ENCODE results near the gene WNK2.

Gene WNK2

GRCh38 chr9:93164085-93164484, 19.9 kb upstream of the WNK2 start:
- DNase-seq: no peak

- no peak for DNase-seq
These were observed 17.2 kb upstream of the WNK2 start for GRCh38 chr9:93166699-93167098.

- no peak for DNase-seq
These were observed 16.8 kb upstream of the WNK2 start for GRCh38 chr9:93167185-93167584.

- DNase-seq: no peak
These were observed 16.1 kb upstream of the WNK2 start for GRCh38 chr9:93167838-93168237.

GRCh38 chr9:93168581-93168980, 15.4 kb upstream of the WNK2 start:
- DNase-seq: no peak

GRCh38 chr9:93169444-93169843, 14.5 kb upstream of the WNK2 start:
- DNase-seq: no peak

DNA sequence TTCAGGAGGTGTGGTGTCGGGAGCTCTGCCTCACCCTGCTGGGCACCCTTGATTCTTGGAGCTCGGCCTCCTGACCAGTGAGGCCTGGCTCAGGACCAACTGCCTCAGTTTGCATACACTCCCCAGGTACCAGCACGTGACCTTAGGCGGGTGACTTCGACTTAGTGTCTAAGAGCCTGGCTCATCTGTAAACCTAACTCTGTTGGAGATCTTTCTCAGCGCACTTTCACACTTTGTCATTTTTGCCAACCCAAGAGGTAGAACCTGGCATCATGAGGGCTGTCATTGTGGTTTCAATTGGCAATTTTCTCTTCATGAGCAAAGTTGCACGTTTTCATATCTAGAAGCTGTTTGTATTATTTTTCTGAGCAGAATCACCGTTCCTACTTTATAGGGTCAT, 13.4 kb upstream of the WNK2 start:
- no peak for DNase-seq

DNA sequence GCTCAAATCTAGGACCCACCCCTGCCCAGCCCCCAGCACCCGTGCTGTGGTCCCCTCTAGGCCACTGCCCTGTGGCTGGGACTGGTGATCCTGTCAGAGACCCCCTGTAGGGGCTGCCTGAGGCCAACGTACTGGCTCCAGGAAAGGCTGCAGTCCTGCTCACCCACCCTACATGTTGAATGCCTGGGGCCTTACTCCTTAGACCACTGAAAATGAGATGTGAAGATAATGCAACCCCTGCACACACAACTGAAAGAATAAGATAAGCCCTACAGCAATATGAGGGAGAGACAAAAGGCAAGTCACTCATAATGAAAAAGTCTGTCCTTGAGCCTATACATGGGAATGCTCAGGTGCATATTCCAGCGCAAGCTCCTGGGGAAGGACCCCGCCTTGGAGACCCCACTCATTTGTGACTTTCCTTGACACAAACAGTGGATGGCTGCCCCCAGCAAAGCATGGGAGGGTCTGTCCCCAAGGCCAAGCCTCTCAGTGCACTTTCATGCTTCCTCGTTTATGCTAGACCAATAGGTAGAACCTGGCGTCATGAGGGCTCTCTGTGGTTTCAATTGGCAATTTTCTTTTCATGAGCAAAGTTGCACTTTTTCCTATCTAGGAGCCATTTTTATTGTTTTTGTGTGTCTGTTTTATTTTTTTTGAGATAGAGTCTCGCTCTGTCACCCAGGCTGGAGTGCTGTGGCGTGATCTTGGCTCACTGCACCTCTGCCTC, 12.5 kb upstream of the WNK2 start:
- no peak for DNase-seq

GRCh38 chr9:93172666-93173364, 11.1 kb upstream of the WNK2 start:
- no peak for DNase-seq

DNA sequence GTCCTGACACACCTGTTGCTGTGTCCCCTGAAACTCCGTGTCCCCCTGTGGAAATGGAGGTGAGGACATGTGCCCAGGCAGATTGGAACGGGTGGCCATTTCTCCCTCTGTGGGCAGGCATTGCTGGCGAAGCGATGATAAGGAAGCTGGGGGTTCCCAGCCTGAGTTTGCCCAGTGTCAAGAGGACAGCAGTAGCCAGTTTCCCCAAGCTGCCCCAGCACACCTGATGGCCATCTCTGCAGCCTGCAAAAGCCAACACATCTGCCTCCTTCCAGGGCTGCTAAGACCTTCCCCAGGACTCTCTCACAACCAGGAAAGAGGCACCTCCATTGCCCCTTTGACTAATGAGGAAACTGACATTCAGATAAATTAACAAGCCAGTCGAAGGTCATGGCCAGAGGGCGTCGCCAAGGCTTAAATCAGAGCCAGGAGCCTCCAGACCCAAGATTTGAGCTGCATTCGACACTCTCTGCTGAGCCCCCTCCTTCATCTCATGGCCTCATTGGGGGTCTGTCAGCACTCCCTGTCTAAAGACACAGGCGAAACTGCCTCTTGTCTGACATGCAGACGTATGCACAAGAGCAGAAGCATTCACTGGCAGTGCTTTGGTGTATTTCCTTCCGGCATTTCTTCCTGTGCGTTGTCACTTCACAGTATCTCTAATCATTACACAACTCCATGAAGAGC, 10.4 kb upstream of the WNK2 start:
- DNase-seq: no peak

GRCh38 chr9:93174976-93175375, 9.0 kb upstream of the WNK2 start:
- DNase-seq: no peak

DNA sequence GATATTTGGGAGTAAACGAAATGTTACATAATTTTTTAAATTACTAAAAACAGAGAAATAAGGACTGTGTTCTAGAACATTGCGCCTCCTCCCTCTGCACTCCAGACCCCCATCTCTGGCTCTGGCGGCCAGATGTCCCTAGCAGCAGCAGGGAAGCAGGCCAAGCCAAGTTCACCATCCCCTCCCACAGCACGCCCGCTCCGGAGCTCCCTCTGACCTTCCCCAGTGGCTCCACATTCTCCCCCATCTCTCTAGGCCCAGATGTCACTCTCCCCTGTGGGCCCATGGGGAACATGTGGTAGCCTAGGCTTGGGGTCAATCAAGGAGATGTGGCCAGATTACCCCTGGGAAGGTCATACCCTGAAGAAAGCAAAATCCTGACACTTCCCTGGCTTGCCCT, 6.3 kb upstream of the WNK2 start:
- DNase-seq: no peak

GRCh38 chr9:93178851-93179786, 4.8 kb upstream of the WNK2 start:
- DNase-seq: no peak

DNA sequence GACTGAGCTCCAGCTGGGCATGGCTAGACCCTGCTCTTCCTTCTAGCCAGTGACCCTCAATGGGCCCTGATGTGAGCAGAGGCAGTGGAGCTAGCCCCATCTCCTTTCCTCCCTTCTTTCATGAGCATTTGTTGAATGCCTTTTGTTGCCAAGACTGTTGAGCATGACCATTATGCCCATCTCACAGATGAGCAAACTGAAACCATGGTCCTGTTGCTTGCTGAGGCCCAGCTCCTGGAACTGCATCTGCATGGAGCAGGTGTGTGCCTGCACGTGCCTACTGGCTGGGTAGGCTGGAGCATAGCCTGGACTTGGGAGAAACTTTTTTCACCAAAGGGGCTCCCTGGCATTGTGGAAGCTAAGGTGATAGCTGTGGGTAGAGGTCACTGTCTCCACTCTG, 3.0 kb upstream of the WNK2 start:
- DNase-seq: no peak

DNA sequence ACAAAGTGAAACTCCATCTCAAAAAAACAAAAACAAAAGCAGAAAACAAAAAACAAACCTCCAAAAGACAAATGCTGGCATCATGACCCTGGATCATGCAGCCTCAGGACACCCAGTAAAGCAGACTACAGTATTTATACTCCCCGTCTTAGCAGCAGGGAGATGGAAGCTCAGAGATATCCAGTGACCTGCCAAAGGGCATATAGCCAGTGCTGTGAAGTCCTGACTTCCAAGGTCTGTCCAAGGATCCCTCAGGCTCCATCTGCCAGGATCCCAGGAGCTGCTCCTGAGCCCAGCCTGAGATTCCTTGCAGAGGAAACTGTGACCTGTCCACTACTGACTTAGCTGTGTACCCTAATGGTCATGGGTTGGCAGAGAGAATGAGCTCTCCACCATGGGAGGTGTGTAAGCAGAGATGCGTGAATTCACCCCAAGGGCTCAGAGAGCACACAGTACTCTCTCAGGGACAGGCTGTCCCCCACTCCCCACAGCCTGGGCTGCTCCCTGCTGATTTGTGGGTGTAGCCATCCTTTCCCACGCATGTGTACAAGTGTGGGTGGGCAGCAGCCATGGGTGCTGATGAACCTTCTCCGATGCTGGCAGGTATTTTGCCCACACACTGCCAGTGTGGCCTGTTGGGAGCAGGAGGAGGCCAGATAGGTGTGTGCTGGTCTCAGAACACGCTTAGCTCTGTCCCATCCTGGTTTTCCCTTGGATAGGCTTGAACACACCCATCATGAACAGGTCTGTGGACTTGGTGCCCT, 2.1 kb upstream of the WNK2 start:
- no peak for DNase-seq

DNA sequence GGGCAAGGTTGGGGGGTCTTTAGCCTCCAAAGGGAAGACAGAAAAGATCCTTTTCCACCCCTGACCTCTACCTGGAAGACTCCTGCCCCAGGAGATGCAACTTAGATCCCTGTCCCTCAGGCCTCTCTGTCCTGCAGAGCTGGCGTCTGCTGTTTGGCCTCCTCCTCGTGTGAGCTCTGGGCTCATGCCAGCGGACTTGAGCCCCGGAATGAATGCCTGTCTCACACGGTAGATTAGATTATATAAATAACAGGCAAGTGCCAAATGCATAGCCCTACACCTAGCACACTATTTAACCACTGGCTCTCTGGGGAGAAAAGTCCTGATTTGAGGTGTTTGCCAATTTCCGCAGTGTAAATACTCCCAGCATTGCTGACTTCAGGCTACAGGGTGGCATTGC, 1.4 kb upstream of the WNK2 start:
- DNase-seq: no peak

- DNase-seq: no peak
These were observed 742 bp upstream of the WNK2 start for GRCh38 chr9:93183131-93183662.

- peak; percentile 66 for DNase-seq
These were observed 710 bp downstream of the WNK2 start for GRCh38 chr9:93184432-93185265.

GRCh38 chr9:93185266-93186214, 1.6 kb downstream of the WNK2 start:
- DNase-seq: no peak

All from DMS53 (cell line).